ENCODE results near the gene EID3.
"Not testable (repeated sequence)": the region's sequence is repeated elsewhere in the genome, so short reads cannot be mapped to it uniquely, and the experiment has no call there.

The EID3 gene

GRCh38 chr12:104314242-104314614 lies 10.7 kb downstream of the EID3 start:
- DNase-seq: no peak

- no peak for DNase-seq
Measured at GRCh38 chr12:104315326-104316224, 12.0 kb downstream of the EID3 start.

- no peak for DNase-seq
Measured at GRCh38 chr12:104316936-104317335, 13.4 kb downstream of the EID3 start.

GRCh38 chr12:104317538-104318210 lies 14.1 kb downstream of the EID3 start:
- no peak for DNase-seq

GRCh38 chr12:104319028-104319427 lies 15.5 kb downstream of the EID3 start:
- no peak for DNase-seq

- no peak for DNase-seq
Measured at GRCh38 chr12:104319918-104320626, 16.5 kb downstream of the EID3 start.

- DNase-seq: no peak
Measured at GRCh38 chr12:104320627-104321024, 17.1 kb downstream of the EID3 start.

GRCh38 chr12:104321949-104322348 lies 18.4 kb downstream of the EID3 start:
- no peak for DNase-seq

- not testable (repeated sequence) for DNase-seq
Measured at GRCh38 chr12:104322533-104322932, 19.0 kb downstream of the EID3 start.

- no peak for DNase-seq
Measured at GRCh38 chr12:104323899-104324298, 20.4 kb downstream of the EID3 start.

GRCh38 chr12:104328278-104328677 lies 24.7 kb downstream of the EID3 start:
- not testable (repeated sequence) for DNase-seq

GRCh38 chr12:104328790-104329189 lies 25.3 kb downstream of the EID3 start:
- DNase-seq: no peak

GRCh38 chr12:104329707-104330532 lies 26.4 kb downstream of the EID3 start:
- DNase-seq: no peak

- DNase-seq: no peak
Measured at GRCh38 chr12:104331376-104331775, 27.8 kb downstream of the EID3 start.

GRCh38 chr12:104332273-104332672 lies 28.7 kb downstream of the EID3 start:
- not testable (repeated sequence) for DNase-seq

GRCh38 chr12:104333692-104334255 lies 30.2 kb downstream of the EID3 start:
- no peak for DNase-seq

- no peak for DNase-seq
Measured at GRCh38 chr12:104334581-104334980, 31.0 kb downstream of the EID3 start.

- DNase-seq: no peak
Measured at GRCh38 chr12:104336115-104336514, 32.6 kb downstream of the EID3 start.

GRCh38 chr12:104337030-104337558 lies 33.6 kb downstream of the EID3 start:
- no peak for DNase-seq

GRCh38 chr12:104339663-104340062 lies 36.1 kb downstream of the EID3 start:
- no peak for DNase-seq

- no peak for DNase-seq
Measured at GRCh38 chr12:104340177-104340576, 36.6 kb downstream of the EID3 start.

Measured in NCI-H2227 treated with DMSO at 0.1 percent for 48 hours (cell line).